ENCODE measurements around the gene DYSF.

DNA sequence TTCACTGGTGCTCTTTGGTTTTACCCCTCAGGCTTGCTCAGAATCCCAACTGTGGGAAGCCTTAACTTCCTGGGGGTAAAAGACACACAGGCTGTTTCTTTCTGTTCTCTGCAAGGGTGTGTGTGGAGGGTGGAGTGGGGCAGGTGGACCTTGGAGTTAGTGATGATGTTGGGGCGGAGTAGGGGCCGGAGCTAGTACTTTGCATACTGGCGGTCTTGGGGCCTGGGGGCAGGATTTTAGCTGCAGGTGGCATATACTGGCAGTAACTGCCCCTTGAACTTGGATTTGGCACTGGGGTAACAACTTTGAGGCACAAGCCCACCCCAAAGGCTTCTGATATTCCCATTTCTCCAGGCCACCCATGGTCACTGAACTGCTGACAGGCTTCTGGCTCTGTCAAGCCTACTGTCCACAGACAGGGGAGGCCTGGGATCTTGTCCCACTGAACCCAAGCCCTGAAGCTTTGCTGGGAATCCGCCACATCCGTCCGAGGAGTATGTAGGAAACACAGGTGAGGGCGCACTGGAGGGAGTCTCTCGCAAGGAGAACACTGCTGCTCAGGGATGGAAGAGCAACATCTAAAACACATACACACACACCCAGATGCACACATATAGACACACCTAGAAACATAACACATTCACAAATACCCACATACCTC, 258.9 kb downstream of the DYSF start:
- TF ChIP-seq, protein P1, sequence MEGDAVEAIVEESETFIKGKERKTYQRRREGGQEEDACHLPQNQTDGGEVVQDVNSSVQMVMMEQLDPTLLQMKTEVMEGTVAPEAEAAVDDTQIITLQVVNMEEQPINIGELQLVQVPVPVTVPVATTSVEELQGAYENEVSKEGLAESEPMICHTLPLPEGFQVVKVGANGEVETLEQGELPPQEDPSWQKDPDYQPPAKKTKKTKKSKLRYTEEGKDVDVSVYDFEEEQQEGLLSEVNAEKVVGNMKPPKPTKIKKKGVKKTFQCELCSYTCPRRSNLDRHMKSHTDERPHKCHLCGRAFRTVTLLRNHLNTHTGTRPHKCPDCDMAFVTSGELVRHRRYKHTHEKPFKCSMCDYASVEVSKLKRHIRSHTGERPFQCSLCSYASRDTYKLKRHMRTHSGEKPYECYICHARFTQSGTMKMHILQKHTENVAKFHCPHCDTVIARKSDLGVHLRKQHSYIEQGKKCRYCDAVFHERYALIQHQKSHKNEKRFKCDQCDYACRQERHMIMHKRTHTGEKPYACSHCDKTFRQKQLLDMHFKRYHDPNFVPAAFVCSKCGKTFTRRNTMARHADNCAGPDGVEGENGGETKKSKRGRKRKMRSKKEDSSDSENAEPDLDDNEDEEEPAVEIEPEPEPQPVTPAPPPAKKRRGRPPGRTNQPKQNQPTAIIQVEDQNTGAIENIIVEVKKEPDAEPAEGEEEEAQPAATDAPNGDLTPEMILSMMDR (IDR thresholded peaks at IDR 0.05), result no peak
- TF ChIP-seq POLR2AphosphoS5 (IDR thresholded peaks at IDR 0.05; ENCODE audit: low read depth, low read length), result no peak
- no peak for TF ChIP-seq SIN3A (IDR thresholded peaks at IDR 0.05; ENCODE audit: borderline replicate concordance, insufficient read depth, low read depth, low read length)
- TF ChIP-seq REST (IDR thresholded peaks at IDR 0.05; ENCODE audit: insufficient read depth in 1 of 2, low read depth in 2 of 2, low read length in 1 of 2), result no peak
